ENCODE measurements around the gene NPTX1.

DNA sequence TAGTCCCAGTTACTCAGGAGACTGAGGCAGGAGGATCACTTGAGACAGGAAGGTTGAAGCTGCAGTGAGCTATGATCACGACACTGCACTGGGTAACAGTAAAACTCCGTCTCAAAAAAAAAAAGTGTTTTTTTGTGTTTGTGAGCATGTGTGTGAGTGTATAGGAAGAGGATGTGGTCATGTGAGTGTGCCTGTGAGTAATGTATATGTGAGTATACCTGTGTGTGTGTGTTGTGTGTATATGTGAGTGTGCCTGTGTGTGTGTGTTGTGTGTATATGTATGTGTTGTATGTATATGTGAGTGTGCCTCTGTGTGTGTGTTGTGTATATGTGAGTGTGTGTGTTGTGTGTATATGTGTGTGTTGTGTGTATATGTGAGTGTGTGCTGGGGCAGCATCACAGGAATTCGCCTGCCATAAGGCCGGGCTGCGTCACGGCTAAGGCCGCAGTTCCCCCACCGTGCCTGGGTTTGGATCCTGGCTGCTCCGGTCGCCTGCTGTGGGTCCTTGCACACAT lies 21.4 kb upstream of the NPTX1 start:
- TF ChIP-seq, protein P1, sequence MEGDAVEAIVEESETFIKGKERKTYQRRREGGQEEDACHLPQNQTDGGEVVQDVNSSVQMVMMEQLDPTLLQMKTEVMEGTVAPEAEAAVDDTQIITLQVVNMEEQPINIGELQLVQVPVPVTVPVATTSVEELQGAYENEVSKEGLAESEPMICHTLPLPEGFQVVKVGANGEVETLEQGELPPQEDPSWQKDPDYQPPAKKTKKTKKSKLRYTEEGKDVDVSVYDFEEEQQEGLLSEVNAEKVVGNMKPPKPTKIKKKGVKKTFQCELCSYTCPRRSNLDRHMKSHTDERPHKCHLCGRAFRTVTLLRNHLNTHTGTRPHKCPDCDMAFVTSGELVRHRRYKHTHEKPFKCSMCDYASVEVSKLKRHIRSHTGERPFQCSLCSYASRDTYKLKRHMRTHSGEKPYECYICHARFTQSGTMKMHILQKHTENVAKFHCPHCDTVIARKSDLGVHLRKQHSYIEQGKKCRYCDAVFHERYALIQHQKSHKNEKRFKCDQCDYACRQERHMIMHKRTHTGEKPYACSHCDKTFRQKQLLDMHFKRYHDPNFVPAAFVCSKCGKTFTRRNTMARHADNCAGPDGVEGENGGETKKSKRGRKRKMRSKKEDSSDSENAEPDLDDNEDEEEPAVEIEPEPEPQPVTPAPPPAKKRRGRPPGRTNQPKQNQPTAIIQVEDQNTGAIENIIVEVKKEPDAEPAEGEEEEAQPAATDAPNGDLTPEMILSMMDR (IDR thresholded peaks at IDR 0.05; ENCODE audit: borderline replicate concordance, extremely low read depth, low read length, poor library complexity, severe bottlenecking) = no peak
- TF ChIP-seq EZH2 (IDR thresholded peaks at IDR 0.05; ENCODE audit: borderline replicate concordance, low read depth, low read length, severe bottlenecking) = no peak
